HG03521 (cell line): Measurements from ENCODE around the gene ASIC3.
"Not testable (repeated sequence)": the region's sequence is repeated elsewhere in the genome, so short reads cannot be mapped to it uniquely, and the experiment has no call there.

ENCODE experiments used
- ATAC-seq: cut with Tn5 transposase; IDR thresholded peaks from one replicate; pipeline ENCODE4 v1.9.1; 2021; ENCODE audit warnings: mild to moderate bottlenecking, moderate library complexity; ENCODE audit not compliant: unreplicated experiment

Gene ASIC3

GRCh38 chr7:151013733-151014497 lies 34.4 kb upstream of the ASIC3 start:
- ATAC-seq: no peak

GRCh38 chr7:151014950-151015349 lies 33.4 kb upstream of the ASIC3 start:
- ATAC-seq: no peak

GRCh38 chr7:151015967-151016366 lies 32.4 kb upstream of the ASIC3 start:
- ATAC-seq: no peak

GRCh38 chr7:151016505-151016904 lies 31.8 kb upstream of the ASIC3 start:
- no peak for ATAC-seq

- no peak for ATAC-seq
Measured at GRCh38 chr7:151016942-151017341, 31.4 kb upstream of the ASIC3 start.

GRCh38 chr7:151017370-151017952 lies 30.9 kb upstream of the ASIC3 start:
- no peak for ATAC-seq

- ATAC-seq: no peak
Measured at GRCh38 chr7:151017953-151018420, 30.3 kb upstream of the ASIC3 start.

GRCh38 chr7:151018421-151019129 lies 29.8 kb upstream of the ASIC3 start:
- no peak for ATAC-seq

GRCh38 chr7:151019130-151019447 lies 29.2 kb upstream of the ASIC3 start:
- no peak for ATAC-seq

- no peak for ATAC-seq
Measured at GRCh38 chr7:151020231-151020630, 28.1 kb upstream of the ASIC3 start.

- no peak for ATAC-seq
Measured at GRCh38 chr7:151023232-151023631, 25.1 kb upstream of the ASIC3 start.

- ATAC-seq: no peak
Measured at GRCh38 chr7:151024435-151025056, 23.8 kb upstream of the ASIC3 start, which contains the start of gene ATG9B. TSS of gene ATG9B (minus strand) at chr7:151024494. CDS start at chr7:151024423, 71 bp downstream.

- no peak for ATAC-seq
Measured at GRCh38 chr7:151025924-151026671, 22.2 kb upstream of the ASIC3 start.

- ATAC-seq: not testable (repeated sequence)
Measured at GRCh38 chr7:151026771-151027727, 21.3 kb upstream of the ASIC3 start.

GRCh38 chr7:151027728-151028130 lies 20.6 kb upstream of the ASIC3 start:
- ATAC-seq: not testable (repeated sequence)

GRCh38 chr7:151028131-151028947 lies 20.0 kb upstream of the ASIC3 start, which contains the start of gene ABCB8:
TSS of gene ABCB8 (plus strand) at chr7:151028450. CDS start at chr7:151028516, 66 bp downstream.
- peak; percentile 96 for ATAC-seq

- no peak for ATAC-seq
Measured at GRCh38 chr7:151028948-151029501, 19.3 kb upstream of the ASIC3 start.

GRCh38 chr7:151031011-151031410 lies 17.3 kb upstream of the ASIC3 start:
- ATAC-seq: no peak
